Left lung (tissue), 10 donors: ENCODE measurements around the gene SYT14. TPM values are rescaled to one million over a fixed set of nuclear protein-coding genes. Genes with fewer than 3 reads are reported as not detected.
A peak's percentile ranks its signal among the peaks of the same experiment; 100 is the strongest.

Experiments used
- ATAC-seq: fragments of 200-7000 bp; cut with Tn5 transposase; one replicate; pipeline ENCODE4 v1.9.1; 2020; ENCODE audit warnings: moderate library complexity
- DNase-seq, 4 donors: peaks; one replicate each; pipeline ENCODE4 v3.0.0-alpha.2; 2013 to 2020
- H3K27ac ChIP-seq, 2 donors: fragments of 200-600 bp; sonication (generic) in 1 of 2; one replicate each; pipeline versions ENCODE4 v1.5.0 to v1.8.0; 2020 to 2021
- H3K27me3 ChIP-seq, 2 donors: fragments of 200-600 bp; sonication (generic) in 1 of 2; one replicate each; pipeline versions ENCODE4 v1.5.0 to v1.8.0; 2020 to 2021
- H3K36me3 ChIP-seq, 2 donors: fragments of 200-600 bp; sonication (generic) in 1 of 2; one replicate each; pipeline versions ENCODE4 v1.5.0 to v1.8.0; 2020 to 2021
- H3K4me1 ChIP-seq, 2 donors: fragments of 200-600 bp; one replicate each; pipeline ENCODE4 v1.8.0; 2021
- H3K4me3 ChIP-seq, 2 donors: fragments of 200-600 bp; sonication (generic) in 1 of 2; one replicate each; pipeline versions ENCODE4 v1.5.0 to v1.8.0; 2020 to 2021; ENCODE audit warnings: mild to moderate bottlenecking in 1 of 2
- H3K9me3 ChIP-seq, 2 donors: fragments of 200-600 bp; sonication (generic) in 1 of 2; one replicate each; pipeline versions ENCODE4 v1.5.0 to v1.8.0; 2020 to 2021
- intact Hi-C, 2 donors: fragments of 100-400 bp; cut with DNase I; formaldehyde crosslinking; loops; one replicate each; pipeline versions ENCODE4 v1.11.2 to v1.14.2; 2022
- polyA plus RNA-seq, 6 donors: library from polyadenylated mRNA; unstranded; fragments of 120-200 nt; gene quantifications; one replicate each; pipeline ENCODE4 v1.2.1, GENCODE V29; 2013; ENCODE audit not compliant: insufficient read length in 6 of 6
- total RNA-seq, 2 donors: library from RNA; stranded (reverse); fragmentation: NEBNext Ultra II Directional; extraction: Animal tissue kit (Norgen Biotek cat#: 25700); gene quantifications; one replicate each; pipeline ENCODE4 v1.2.1, GENCODE V29; 2021
- TF ChIP-seq, protein P1 (sequence below), 2 donors: fragments of 200-600 bp; sonication (generic) in 1 of 2; IDR thresholded peaks; one replicate each; pipeline versions ENCODE4 v1.5.0 to v1.8.0; 2021; ENCODE audit warnings: antibody characterized with exemption in 2 of 2
- donor health status: DM: no; HTN: yes; CAD: no.
- donor health status: DM: no; HTN: no; CAD: no.

The SYT14 gene
- total and polyA plus RNA-seq, 8 donors, result 0.16 to 1.1 (median 0.34) TPM; not detected in 1

- Histone ChIP-seq H3K27ac (no peak overlapping the region), H3K4me3 (no peak overlapping the region), H3K36me3 (no peaks in the 10 kb centered on the region), H3K27me3 (no peaks in the 10 kb centered on the region), H3K9me3 (no peaks in the 10 kb centered on the region), H3K4me1 (no peaks in the 10 kb centered on the region)
- intact Hi-C loops, result loop anchor here in 1 of 2 donors (5.0 kb wide), 1 partner anchor 168 kb away; no protein-coding TSS in a partner anchor
- no peak for ATAC-seq
- DNase-seq, result no peak
- TF ChIP-seq, protein P1, sequence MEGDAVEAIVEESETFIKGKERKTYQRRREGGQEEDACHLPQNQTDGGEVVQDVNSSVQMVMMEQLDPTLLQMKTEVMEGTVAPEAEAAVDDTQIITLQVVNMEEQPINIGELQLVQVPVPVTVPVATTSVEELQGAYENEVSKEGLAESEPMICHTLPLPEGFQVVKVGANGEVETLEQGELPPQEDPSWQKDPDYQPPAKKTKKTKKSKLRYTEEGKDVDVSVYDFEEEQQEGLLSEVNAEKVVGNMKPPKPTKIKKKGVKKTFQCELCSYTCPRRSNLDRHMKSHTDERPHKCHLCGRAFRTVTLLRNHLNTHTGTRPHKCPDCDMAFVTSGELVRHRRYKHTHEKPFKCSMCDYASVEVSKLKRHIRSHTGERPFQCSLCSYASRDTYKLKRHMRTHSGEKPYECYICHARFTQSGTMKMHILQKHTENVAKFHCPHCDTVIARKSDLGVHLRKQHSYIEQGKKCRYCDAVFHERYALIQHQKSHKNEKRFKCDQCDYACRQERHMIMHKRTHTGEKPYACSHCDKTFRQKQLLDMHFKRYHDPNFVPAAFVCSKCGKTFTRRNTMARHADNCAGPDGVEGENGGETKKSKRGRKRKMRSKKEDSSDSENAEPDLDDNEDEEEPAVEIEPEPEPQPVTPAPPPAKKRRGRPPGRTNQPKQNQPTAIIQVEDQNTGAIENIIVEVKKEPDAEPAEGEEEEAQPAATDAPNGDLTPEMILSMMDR (IDR thresholded peaks at IDR 0.05), result no peak
Measured at GRCh38 chr1:210144736-210145135, 206.7 kb downstream of the SYT14 start.

- DNase-seq (no peak), ATAC-seq (peak; percentile 31)
- H3K4me1 ChIP-seq, result no peaks in the 10 kb centered on the region
- intact Hi-C loops, result no loop called here
- H3K9me3 ChIP-seq, result no peaks in the 10 kb centered on the region
- H3K27ac ChIP-seq, result no peak overlapping the region
- TF ChIP-seq, protein P1 (IDR thresholded peaks at IDR 0.05), result no peak
- H3K27me3 ChIP-seq, result no peaks in the 10 kb centered on the region
- no peaks in the 10 kb centered on the region for H3K36me3 ChIP-seq
- no peak overlapping the region for H3K4me3 ChIP-seq
Measured at GRCh38 chr1:210151052-210151672, 213.1 kb downstream of the SYT14 start.

GRCh38 chr1:210159211-210159610 lies 221.2 kb downstream of the SYT14 start:
- ATAC-seq, result no peak
- intact Hi-C loops, result no loop called here
- TF ChIP-seq, protein P1 (IDR thresholded peaks at IDR 0.05), result no peak

DNA sequence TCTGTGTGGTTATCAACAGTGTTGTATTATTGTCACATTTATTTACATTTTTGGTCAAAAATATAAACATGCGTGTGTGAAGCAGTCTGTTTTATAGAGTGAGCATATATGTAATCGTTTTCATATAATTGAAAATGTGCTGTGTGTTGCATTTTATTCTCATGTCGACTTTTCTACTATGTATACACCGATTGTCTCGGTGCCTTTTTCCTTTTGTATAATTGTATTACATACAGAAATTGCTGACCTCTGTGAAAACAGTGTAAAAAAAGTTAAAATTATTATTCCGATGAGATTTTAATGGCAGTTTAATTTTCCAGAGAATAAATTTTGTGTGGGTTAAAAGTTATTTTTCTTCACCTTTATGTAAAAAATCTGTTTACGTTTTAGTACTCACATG lies 232.2 kb downstream of the SYT14 start:
- intact Hi-C loops, result no loop called here
- Histone ChIP-seq H3K36me3 (no peaks in the 10 kb centered on the region), H3K27me3 (peaks cover 0 to 7% of the 10 kb centered on the region in 2 donors), H3K27ac (no peak overlapping the region), H3K9me3 (no peaks in the 10 kb centered on the region), H3K4me1 (no peaks in the 10 kb centered on the region), H3K4me3 (no peak overlapping the region)
- TF ChIP-seq, protein P1 (IDR thresholded peaks at IDR 0.05), result no peak
- DNase-seq, result no peak
- ATAC-seq, result no peak

More at GRCh38 chr1:210159211-210159610, 221.2 kb downstream of the SYT14 start:
- H3K36me3 ChIP-seq, result no peaks in the 10 kb centered on the region
- H3K27me3 ChIP-seq, result no peaks in the 10 kb centered on the region
- no peak overlapping the region for H3K27ac ChIP-seq
- no peaks in the 10 kb centered on the region for H3K4me1 ChIP-seq
- no peak for DNase-seq
- H3K4me3 ChIP-seq, result no peak overlapping the region
- no peaks in the 10 kb centered on the region for H3K9me3 ChIP-seq

DNA sequence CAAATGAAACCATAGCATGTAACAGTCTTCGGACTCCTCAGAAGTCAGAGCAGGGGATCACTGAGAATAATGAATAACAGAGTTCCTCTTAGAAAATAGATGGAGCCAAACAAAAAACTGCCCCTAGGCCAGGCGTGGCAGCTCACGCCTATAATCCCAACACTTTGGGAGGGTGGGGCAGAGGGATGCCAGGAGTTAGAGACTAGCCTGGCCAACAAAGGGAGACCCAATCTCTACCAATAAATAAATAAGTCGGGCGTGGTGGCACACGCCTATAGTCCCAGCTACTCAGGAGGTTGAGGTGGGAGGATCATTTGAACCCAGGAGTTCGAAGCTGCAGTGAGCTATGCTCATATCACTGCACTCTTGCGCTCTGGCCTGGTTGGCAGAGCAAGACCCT lies 236.1 kb downstream of the SYT14 start:
- no peak for ATAC-seq
- no peak for DNase-seq
- TF ChIP-seq, protein P1 (IDR thresholded peaks at IDR 0.05), result no peak
- H3K9me3 ChIP-seq, result no peaks in the 10 kb centered on the region
- no peak overlapping the region for H3K27ac ChIP-seq
- peaks cover 0 to 7% of the 10 kb centered on the region in 2 donors for H3K27me3 ChIP-seq
- no peak overlapping the region for H3K4me3 ChIP-seq
- no peaks in the 10 kb centered on the region for H3K36me3 ChIP-seq
- no peaks in the 10 kb centered on the region for H3K4me1 ChIP-seq
- intact Hi-C loops, result no loop called here
